ENCODE measurements around the gene NDE1. TPM values are rescaled to one million over a fixed set of nuclear protein-coding genes. Genes with fewer than 3 reads are reported as not detected.

Gene NDE1
- total and polyA plus RNA-seq, 8 donors, result 3.3 to 13.2 (median 5.9) TPM

- Histone ChIP-seq H3K27ac (no peak overlapping the region), H3K4me1 (no peaks in the 10 kb centered on the region), H3K9me3 (no peaks in the 10 kb centered on the region), H3K36me3 (peaks cover 0 to 11% (median 11%) of the 10 kb centered on the region in 3 donors), H3K4me3 (no peak overlapping the region), H3K27me3 (no peaks in the 10 kb centered on the region)
- 85 to 90% methylated on average over 5 of the region's 5 CpGs for WGBS, 2 donors
- FAIRE-seq (no peak), ATAC-seq (no peak), DNase-seq (no peak)
- TF ChIP-seq CTCF (IDR thresholded peaks at IDR 0.05), result no peak
- intact Hi-C loops (cut with DNase I), result no loop called here
These were observed 44.5 kb downstream of the NDE1 start for GRCh38 chr16:15694499-15694898.

DNA sequence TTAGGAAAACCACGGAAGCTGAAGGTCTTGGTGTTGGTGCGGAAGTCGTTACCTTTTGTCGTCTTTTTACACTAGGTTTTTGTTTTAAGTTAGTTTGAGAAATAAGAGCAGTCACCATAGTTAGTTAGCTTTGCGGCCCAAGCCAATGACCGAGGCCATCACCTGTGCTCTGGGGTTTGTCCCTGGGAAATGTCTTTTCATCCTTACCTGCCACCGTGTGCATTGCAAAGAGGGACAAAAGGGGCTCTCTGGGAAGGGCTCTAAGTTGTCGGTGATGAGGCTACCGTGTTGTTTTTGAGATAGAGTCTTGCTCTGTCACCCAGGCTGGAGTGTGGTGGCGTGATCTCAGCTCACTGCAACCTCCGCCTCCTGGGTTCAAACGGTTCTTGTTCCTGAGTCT is 49.8 kb downstream of the NDE1 start:
- Histone ChIP-seq H3K4me3 (no peak overlapping the region), H3K27ac (no peak overlapping the region), H3K4me1 (no peaks in the 10 kb centered on the region), H3K27me3 (no peaks in the 10 kb centered on the region), H3K9me3 (no peaks in the 10 kb centered on the region), H3K36me3 (peaks cover 0 to 11% (median 0%) of the 10 kb centered on the region in 3 donors)
- FAIRE-seq (no peak), ATAC-seq (no peak), DNase-seq (no peak)
- WGBS, 2 donors, result 92 to 96% methylated on average over 12 of the region's 12 CpGs
- intact Hi-C loops (cut with DNase I), result no loop called here
- TF ChIP-seq CTCF (IDR thresholded peaks at IDR 0.05), result no peak

- Histone ChIP-seq H3K36me3 (peaks cover 0 to 11% (median 0%) of the 10 kb centered on the region in 3 donors), H3K9me3 (no peaks in the 10 kb centered on the region), H3K27me3 (no peaks in the 10 kb centered on the region), H3K4me1 (no peaks in the 10 kb centered on the region), H3K4me3 (no peak overlapping the region), H3K27ac (no peak overlapping the region)
- FAIRE-seq, result no peak
- intact Hi-C loops (cut with DNase I), result no loop called here
- no peak for DNase-seq
- ATAC-seq, result no peak
- 90 to 93% methylated on average over 6 of the region's 6 CpGs for WGBS, 2 donors
- TF ChIP-seq CTCF (IDR thresholded peaks at IDR 0.05), result no peak
These were observed 51.3 kb downstream of the NDE1 start for GRCh38 chr16:15701367-15701766.

GRCh38 chr16:15701975-15702970 is 52.2 kb downstream of the NDE1 start:
- Histone ChIP-seq H3K4me3 (no peak overlapping the region), H3K27me3 (no peaks in the 10 kb centered on the region), H3K36me3 (peaks cover 0 to 3% (median 0%) of the 10 kb centered on the region in 3 donors), H3K9me3 (no peaks in the 10 kb centered on the region), H3K27ac (no peak overlapping the region), H3K4me1 (no peaks in the 10 kb centered on the region)
- intact Hi-C loops (cut with DNase I), result no loop called here
- WGBS, 2 donors, result 80 to 90% methylated on average over 11 of the region's 11 CpGs
- DNase-seq (no peak), FAIRE-seq (no peak), ATAC-seq (no peak)
- TF ChIP-seq CTCF (IDR thresholded peaks at IDR 0.05), result no peak
